Measurements from ENCODE around the gene FOXO1.

GRCh38 chr13:40648040-40648439, 18.4 kb downstream of the FOXO1 start:
- TF ChIP-seq POLR2AphosphoS5 (IDR thresholded peaks at IDR 0.05; ENCODE audit: low read depth, low read length) (no peak), FOSL1 (IDR thresholded peaks at IDR 0.05; ENCODE audit: low read depth) (no peak), POLR2A (IDR thresholded peaks at IDR 0.05; ENCODE audit: borderline replicate concordance, extremely low read depth, insufficient read depth, insufficient read length) (no peak), EZH2 (IDR thresholded peaks at IDR 0.05) (no peak)
- TF ChIP-seq, protein P1, sequence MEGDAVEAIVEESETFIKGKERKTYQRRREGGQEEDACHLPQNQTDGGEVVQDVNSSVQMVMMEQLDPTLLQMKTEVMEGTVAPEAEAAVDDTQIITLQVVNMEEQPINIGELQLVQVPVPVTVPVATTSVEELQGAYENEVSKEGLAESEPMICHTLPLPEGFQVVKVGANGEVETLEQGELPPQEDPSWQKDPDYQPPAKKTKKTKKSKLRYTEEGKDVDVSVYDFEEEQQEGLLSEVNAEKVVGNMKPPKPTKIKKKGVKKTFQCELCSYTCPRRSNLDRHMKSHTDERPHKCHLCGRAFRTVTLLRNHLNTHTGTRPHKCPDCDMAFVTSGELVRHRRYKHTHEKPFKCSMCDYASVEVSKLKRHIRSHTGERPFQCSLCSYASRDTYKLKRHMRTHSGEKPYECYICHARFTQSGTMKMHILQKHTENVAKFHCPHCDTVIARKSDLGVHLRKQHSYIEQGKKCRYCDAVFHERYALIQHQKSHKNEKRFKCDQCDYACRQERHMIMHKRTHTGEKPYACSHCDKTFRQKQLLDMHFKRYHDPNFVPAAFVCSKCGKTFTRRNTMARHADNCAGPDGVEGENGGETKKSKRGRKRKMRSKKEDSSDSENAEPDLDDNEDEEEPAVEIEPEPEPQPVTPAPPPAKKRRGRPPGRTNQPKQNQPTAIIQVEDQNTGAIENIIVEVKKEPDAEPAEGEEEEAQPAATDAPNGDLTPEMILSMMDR (IDR thresholded peaks at IDR 0.05 in 2 of 3, conservative IDR thresholded peaks at IDR 0.05 in 1 of 3; ENCODE audit: borderline replicate concordance in 1 of 3, insufficient read depth in 1 of 3, low read depth in 2 of 3, low read length in 2 of 3): no peak

Data from HCT116 (cell line).